MCF 10A (cell line): Measurements from ENCODE around the gene EXOC3L2. TPM values are rescaled to one million over a fixed set of nuclear protein-coding genes. Genes with fewer than 3 reads are reported as not detected.

Experiments used
- BruUV-seq: library from RNA; stranded (reverse); fragments of 400-500 nt; replicated peaks from 2 replicates; lab custom pipeline; 2021; lab: Mats Ljungman, UMichigan
- CTCF ChIA-PET: fragments of 300-600 bp; sonication (Branson Sonifier 250); formaldehyde crosslinking; extraction: SDS; loops from one replicate; lab custom pipeline; 2021; ENCODE audit warnings: antibody characterized with exemption, inconsistent platforms; lab: Yijun Ruan, JAX
- POLR2A ChIA-PET: fragments of 300-600, 350-650 bp; sonication (Branson Sonifier 250); formaldehyde crosslinking; extraction: SDS; loops from one replicate; lab custom pipeline; 2020; ENCODE audit warnings: antibody characterized with exemption, inconsistent platforms; lab: Yijun Ruan, JAX
- DNase-seq: peaks from one replicate; pipeline ENCODE4 v3.0.0-alpha.2; 2018; ENCODE audit not compliant: unreplicated experiment
- H3K27ac Mint-ChIP-seq: one replicate; pipeline ENCODE4 v1.8.0; 2022; ENCODE audit warnings: mild to moderate bottlenecking, low read depth, mixed read lengths; ENCODE audit not compliant: unreplicated experiment
- H3K27me3 Mint-ChIP-seq: one replicate; pipeline ENCODE4 v1.8.0; 2022; ENCODE audit warnings: mixed read lengths; ENCODE audit not compliant: insufficient read depth, unreplicated experiment
- H3K36me3 Mint-ChIP-seq: one replicate; pipeline ENCODE4 v1.8.0; 2022; ENCODE audit warnings: mild to moderate bottlenecking, moderate library complexity, mixed read lengths; ENCODE audit not compliant: insufficient read depth, unreplicated experiment
- H3K4me1 Mint-ChIP-seq: one replicate; pipeline ENCODE4 v1.8.0; 2022; ENCODE audit warnings: mixed read lengths; ENCODE audit not compliant: insufficient read depth, unreplicated experiment
- H3K4me3 Mint-ChIP-seq: one replicate; pipeline ENCODE4 v1.8.0; 2022; ENCODE audit warnings: mild to moderate bottlenecking, moderate library complexity, mixed read lengths; ENCODE audit not compliant: unreplicated experiment
- H3K9me3 Mint-ChIP-seq: one replicate; pipeline ENCODE4 v1.8.0; 2022; ENCODE audit warnings: mixed read lengths; ENCODE audit not compliant: unreplicated experiment
- intact Hi-C: fragments of 100-400 bp; cut with micrococcal nuclease; formaldehyde crosslinking; loops from 2 replicates; pipeline ENCODE4 v1.14.1; 2022
- total RNA-seq: library from RNA; stranded (reverse); gene quantifications from 2 replicates; pipeline ENCODE4 v1.2.3, GENCODE V29; 2022
- TF ChIP-seq, protein P1 (sequence below): fragments of 200-600 bp; IDR thresholded peaks from one replicate; pipeline ENCODE4 v1.8.0; 2022; ENCODE audit warnings: antibody characterized with exemption, mild to moderate bottlenecking; ENCODE audit not compliant: unreplicated experiment

EXOC3L2 gene
- total RNA-seq, 1 experiment from 2014 or later = not detected

DNA sequence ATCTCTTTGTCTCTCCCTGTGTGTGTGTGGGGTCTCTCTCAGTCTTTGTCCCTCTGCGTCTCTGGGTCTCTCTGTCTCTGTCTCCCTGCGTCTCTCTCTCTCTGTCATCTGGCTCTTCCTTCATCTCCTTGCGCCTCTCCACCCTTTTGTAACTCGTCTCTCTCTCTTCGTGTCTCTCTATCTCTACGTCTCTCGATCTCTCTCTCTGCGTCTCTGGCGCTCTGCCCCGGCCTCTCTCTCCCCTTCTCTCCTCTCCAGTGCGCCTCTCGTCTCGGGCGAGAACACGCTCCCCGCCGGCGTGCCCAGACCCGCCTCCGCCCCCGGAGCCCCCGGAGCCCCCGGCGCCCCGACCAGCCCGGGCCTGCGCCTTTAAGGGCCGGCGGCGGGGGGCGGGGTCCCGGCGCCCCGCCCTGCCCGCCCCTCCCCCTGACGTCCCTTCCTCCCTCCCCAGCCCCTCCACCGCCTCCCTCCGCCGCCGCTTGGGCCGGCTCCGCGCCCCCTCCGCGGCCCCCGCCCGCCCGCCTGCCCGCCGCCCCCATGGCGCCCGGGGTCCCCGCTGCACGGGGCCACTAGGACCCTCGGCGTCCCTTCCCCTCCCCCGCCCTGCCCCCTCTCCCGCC, 5.7 kb upstream of the EXOC3L2 start, which contains the start of gene MARK4:
Gene MARK4, plus strand, starts transcription at position 440 of the 620 bp plus-strand sequence. CDS start 318 bp downstream, outside the sequence.
- TF ChIP-seq, protein P1, sequence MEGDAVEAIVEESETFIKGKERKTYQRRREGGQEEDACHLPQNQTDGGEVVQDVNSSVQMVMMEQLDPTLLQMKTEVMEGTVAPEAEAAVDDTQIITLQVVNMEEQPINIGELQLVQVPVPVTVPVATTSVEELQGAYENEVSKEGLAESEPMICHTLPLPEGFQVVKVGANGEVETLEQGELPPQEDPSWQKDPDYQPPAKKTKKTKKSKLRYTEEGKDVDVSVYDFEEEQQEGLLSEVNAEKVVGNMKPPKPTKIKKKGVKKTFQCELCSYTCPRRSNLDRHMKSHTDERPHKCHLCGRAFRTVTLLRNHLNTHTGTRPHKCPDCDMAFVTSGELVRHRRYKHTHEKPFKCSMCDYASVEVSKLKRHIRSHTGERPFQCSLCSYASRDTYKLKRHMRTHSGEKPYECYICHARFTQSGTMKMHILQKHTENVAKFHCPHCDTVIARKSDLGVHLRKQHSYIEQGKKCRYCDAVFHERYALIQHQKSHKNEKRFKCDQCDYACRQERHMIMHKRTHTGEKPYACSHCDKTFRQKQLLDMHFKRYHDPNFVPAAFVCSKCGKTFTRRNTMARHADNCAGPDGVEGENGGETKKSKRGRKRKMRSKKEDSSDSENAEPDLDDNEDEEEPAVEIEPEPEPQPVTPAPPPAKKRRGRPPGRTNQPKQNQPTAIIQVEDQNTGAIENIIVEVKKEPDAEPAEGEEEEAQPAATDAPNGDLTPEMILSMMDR = no peak
- ChIA-PET POLR2A (no interaction called here), CTCF (no interaction called here)
- intact Hi-C loops = loop anchor here (5.0 kb wide), 1 partner anchor 226 kb away; no protein-coding TSS in a partner anchor
- peaks cover 20% of the 10 kb centered on the region for H3K4me1 Mint-ChIP-seq
- H3K4me3 Mint-ChIP-seq = peak within 1 kb of the TSS; percentile 83
- DNase-seq = peak; percentile 50
- no peaks in the 10 kb centered on the region for H3K9me3 Mint-ChIP-seq
- no TSS peak for BruUV-seq
- H3K27me3 Mint-ChIP-seq = no peaks in the 10 kb centered on the region
- peak within 1 kb of the TSS; percentile 93 for H3K27ac Mint-ChIP-seq
- H3K36me3 Mint-ChIP-seq = no peaks in the 10 kb centered on the region

DNA sequence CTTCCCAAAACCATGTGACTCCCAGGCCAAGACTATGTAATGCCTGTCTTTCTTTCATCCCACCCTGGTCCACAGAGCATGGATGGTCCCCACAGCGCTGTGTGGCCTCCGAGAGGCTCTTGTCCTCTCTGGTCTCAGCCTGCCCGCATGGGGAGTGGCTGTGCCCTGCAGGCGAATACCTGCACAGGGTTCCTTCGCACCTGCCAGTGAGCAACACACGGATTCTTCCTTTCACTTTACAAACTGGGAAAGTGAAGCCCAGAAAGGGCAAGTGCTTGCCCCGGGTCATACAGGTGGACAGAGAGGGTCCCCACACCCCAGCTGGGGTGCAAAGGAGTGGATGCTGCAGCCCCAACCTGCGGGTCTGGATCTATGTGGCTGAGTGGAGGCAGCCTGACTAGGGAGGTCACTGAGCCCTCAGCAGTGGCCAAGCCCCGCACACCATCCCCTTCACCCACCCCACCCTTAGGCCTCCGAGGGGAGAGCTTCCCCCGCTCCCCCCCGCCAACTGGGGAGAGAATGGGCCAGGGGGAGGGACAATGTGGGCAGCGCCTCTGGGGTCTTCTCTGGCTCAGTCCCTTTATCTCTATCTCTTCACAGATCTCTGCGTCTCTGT, 5.1 kb upstream of the EXOC3L2 start:
- no peak for DNase-seq
- CTCF ChIA-PET = interaction anchor here (0.7 to 1.7 kb wide), 7 partner anchors 9 to 223 kb away, joined by 3 to 14 read pairs (median 3); no protein-coding TSS in a partner anchor

DNA sequence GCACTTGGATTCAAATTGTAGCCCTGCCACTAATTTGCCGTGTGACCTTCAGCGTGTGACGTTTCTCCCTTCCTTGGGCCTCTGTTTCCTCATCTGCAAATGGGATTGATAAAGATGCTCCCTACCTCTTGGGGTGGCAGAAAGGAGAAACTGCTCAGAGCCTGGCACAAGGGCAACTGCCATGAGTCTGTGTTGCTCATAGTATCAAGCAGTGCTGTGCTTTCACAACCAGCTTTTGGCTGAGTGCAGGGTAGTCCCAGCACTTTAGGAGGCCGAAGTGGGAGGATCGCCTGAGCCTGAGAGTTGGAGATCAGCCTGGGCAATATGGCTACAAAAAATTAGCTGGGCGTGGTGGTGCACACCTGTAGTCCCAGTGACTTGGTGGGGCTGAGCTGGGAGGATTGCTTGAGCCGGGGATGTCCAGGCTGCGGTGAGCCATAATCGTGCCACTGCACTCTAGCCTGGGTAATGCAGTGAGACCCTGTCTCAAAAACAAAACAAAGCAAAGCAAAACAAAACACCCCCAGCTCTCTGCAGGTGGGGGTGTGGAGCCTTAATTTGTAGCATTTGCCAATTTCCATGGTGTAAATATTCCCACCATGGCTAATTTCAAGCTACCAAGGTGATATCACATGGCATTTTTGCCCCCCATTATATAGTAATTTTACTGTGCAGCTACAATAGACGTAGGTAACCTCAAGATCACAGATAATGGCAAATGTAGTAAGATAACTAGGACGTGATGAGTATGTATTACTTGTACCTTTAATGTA, 4.2 kb upstream of the EXOC3L2 start:
- intact Hi-C loops = loop anchor here (2.0 to 10.0 kb wide), 5 partner anchors 47 to 228 kb away; partner anchors contain the start of genes NKPD1 and PPP1R37
- ChIA-PET POLR2A (interaction anchor here (0.7 to 2.4 kb wide), 4 partner anchors 18 to 157 kb away, joined by 3 to 20 read pairs (median 3); partner anchors contain the start of genes BLOC1S3, PPP1R37 and TRAPPC6A), CTCF (interaction anchor here (0.6 to 1.7 kb wide), 16 partner anchors 10 to 258 kb away, joined by 3 to 14 read pairs (median 3); partner anchors contain the start of gene BLOC1S3)
- no peak for DNase-seq
- H3K27me3 Mint-ChIP-seq = peaks cover 10% of the 10 kb centered on the region
- no peak overlapping the region for H3K27ac Mint-ChIP-seq
- no peaks in the 10 kb centered on the region for H3K9me3 Mint-ChIP-seq
- TF ChIP-seq, protein P1 = no peak
- H3K36me3 Mint-ChIP-seq = no peaks in the 10 kb centered on the region
- H3K4me1 Mint-ChIP-seq = peaks cover 20% of the 10 kb centered on the region
- H3K4me3 Mint-ChIP-seq = no peak overlapping the region
- no TSS peak for BruUV-seq

More for the DNA sequence above, 5.1 kb upstream of the EXOC3L2 start:
- Mint-ChIP-seq H3K9me3 (no peaks in the 10 kb centered on the region), H3K27me3 (peaks cover 1% of the 10 kb centered on the region), H3K4me1 (peaks cover 20% of the 10 kb centered on the region), H3K36me3 (no peaks in the 10 kb centered on the region), H3K4me3 (peak overlapping the region; percentile 75), H3K27ac (peak overlapping the region; percentile 36)
- no TSS peak for BruUV-seq
- intact Hi-C loops = loop anchor here (5.0 kb wide), 1 partner anchor 227 kb away; no protein-coding TSS in a partner anchor
- TF ChIP-seq, protein P1 = no peak
- POLR2A ChIA-PET = interaction anchor here (0.7 to 2.4 kb wide), 3 partner anchors 21 to 158 kb away, joined by 3 to 20 read pairs (median 3); partner anchors contain the start of genes BLOC1S3, PPP1R37 and TRAPPC6A
